Forelimb muscle (tissue), 1 donor: Measurements from ENCODE around the gene ADAM22. TPM values are rescaled to one million over a fixed set of nuclear protein-coding genes. Genes with fewer than 3 reads are reported as not detected.

Experiments
- DNase-seq: peaks from one replicate; pipeline ENCODE4 v3.0.0-alpha.2; 2013; ENCODE audit warnings: low read depth
- polyA plus RNA-seq: library from polyadenylated mRNA; unstranded; fragments of 120-200 nt; gene quantifications from one replicate; pipeline ENCODE4 v1.2.1, GENCODE V29; 2013; ENCODE audit not compliant: insufficient read length

The ADAM22 gene
- polyA plus RNA-seq, 1 donor = 9.1 TPM

DNA sequence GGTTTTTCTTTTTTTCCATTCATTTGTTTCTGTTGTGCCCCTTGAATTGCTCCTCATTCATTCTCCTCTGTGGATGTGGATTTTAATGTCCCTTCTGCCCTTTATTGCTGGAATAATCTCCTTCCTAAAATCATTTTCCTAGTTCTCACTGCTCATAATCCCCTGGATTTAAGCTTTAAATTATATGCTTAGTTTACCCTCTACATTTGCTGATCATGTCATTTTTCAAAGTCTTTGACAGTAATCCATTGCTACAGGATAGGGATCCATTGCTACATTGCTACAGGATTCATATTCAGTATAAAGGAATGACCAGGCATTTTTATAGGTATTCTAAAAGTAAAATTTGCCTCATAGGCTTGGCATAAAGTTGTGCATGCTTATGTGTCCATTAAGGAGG, 14.3 kb downstream of the ADAM22 start:
- no peak for DNase-seq

GRCh38 chr7:87959336-87959735, 25.3 kb downstream of the ADAM22 start:
- no peak for DNase-seq

GRCh38 chr7:87960239-87960638, 26.2 kb downstream of the ADAM22 start:
- no peak for DNase-seq

DNA sequence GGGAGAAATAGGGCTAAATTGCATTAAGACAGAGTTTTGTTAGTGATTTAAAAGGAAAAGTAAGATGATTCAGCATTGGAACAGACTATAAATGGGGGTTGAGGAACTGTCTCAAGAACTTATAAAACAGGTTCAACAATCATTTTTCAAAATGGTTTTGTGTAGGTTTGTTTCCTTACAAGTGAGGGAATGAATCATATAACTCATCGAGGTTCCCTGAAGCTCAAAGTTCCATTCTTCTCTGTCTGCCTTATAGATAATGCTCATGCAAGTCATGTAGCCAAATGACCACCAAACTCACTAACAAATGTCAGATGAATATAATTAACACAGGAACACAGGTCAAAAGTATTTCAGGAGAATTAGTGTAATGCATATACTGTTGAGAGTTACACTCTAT, 27.7 kb downstream of the ADAM22 start:
- no peak for DNase-seq

DNA sequence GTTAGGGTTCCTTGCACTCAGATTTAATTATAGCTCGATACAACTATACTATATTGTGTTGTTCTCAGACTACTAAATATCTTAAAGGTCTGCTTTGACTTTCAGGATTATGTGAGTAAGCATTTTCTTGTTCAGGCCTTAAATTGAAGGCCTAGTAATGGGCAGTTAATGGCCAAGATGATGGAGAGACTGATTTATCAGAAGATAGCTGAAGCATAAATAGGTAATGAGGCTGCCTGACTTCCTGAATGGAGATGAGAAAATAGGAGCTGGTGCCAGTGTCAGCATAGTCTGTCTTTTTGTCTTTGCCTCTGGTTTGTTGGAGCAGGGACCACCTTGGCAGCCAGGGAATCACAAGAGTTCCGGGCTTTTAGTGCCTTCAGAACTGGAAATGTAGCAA, 32.2 kb downstream of the ADAM22 start:
- DNase-seq = no peak

DNA sequence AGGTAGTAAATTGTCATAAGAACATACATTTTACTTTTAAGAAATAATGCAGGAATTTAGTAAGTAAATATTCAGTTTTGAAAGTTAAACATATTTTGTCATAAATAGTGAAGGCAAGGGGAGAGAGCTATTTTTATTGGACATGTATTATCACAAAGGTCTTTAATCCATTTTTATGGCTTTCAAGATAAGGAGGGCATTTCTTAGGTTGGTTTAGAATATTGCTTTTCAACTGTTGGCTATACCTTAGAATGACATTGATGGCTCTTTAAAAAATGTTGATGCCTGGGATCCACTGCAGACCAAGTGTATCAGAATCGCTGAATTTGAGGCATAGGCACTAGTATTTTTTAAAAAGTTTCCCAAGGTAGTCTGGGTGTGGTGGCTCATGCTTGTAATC, 34.0 kb downstream of the ADAM22 start:
- DNase-seq = no peak

DNA sequence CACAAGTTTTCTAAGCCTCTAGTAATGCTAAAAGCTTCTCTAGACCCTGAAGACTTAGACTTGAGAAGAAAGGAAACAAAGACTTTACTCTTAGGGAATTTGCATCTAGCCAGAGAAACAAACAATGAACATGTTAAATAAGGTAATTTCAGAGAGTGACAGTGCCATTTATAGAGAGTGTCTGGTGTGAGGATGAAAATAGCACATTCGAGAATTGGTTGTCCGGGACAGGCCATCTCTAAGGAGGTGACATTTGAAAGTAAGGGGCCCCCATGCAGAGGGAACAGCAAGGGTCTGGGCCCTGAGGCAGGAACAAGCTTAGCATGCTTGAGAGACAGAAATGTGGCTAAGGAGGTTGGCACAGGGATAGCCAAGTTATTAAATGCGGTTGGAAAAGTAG, 48.1 kb downstream of the ADAM22 start:
- DNase-seq = no peak

DNA sequence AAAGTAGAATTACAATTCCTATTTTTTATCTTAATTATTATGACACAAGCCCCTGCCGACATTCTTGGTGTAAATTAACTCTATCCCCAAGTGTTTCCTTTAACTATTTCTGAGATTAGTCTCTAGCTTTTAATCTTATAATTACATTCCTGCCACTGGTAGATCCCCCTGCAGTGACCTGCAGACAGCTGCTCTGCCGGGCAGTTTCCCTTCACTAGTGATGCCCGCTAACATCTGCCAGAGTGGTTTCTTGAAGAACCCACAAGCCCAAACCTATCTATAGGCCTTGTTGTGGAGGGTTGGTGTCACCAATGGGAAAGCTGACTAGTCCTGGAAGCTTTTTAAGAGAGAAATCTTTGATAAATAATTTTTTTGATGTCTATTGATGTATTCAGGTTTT, 50.0 kb downstream of the ADAM22 start:
- DNase-seq = no peak

- no peak for DNase-seq
Measured at GRCh38 chr7:87993269-87993668, 59.2 kb downstream of the ADAM22 start.

DNA sequence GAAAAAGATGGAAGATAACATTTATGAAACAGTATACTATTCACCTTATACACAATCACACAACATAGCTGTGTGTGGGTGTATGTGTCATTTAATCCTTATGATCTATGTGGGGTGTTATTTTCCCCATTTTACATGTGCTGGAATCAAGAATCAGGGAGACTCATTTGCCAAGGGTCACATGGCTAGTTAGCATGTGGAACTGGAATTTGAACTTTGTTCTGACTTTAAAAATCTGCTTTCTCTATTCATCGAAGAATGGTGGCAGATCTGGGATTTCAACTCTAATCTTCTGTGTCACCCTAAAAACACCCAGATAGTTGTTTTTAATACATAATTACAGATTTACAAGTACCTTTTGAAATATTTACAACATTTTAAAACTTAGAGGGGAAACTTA, 65.2 kb downstream of the ADAM22 start:
- DNase-seq = no peak

GRCh38 chr7:88001744-88002530, 67.9 kb downstream of the ADAM22 start:
- DNase-seq = no peak

DNA sequence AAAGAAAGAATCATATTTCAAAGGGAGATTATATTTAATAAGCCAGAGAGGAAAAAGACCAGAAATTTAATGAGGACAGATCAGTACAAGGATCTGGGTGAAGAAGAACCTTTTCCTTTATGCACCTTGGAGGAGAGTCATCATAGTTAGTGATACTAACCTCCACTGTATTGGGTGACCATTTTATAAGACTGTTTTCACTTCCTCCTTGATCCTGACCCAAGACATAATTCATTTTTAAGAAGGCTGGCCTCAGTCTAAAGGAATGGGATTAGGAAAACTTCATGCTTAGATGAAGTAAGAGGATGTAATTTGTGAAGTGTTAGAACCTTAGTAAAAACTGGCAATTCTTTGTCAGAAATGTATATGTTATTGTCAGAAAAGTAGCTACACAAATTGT, 68.6 kb downstream of the ADAM22 start:
- DNase-seq = no peak

- no peak for DNase-seq
Measured at GRCh38 chr7:88003581-88003980, 69.5 kb downstream of the ADAM22 start.

- DNase-seq = no peak
Measured at GRCh38 chr7:88005191-88005590, 71.1 kb downstream of the ADAM22 start.

DNA sequence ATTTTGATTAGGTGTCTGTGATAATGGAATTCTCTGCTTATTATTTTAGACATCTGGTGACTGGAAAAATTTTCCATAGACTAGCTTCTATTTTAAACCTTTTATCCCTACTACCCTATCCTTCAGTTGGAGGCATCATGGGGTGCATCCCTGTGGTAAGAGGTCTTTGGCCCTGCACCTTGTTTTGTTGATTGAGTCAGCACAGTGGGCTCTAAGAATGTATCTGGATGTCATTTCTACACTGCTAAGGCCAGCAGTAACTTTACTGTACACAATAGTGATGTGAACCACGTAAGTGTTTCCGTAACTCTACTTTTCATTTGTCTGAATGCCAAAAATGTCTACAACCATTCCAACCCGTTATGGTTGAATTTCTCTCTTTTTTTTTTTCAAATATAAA, 75.6 kb downstream of the ADAM22 start:
- no peak for DNase-seq

DNA sequence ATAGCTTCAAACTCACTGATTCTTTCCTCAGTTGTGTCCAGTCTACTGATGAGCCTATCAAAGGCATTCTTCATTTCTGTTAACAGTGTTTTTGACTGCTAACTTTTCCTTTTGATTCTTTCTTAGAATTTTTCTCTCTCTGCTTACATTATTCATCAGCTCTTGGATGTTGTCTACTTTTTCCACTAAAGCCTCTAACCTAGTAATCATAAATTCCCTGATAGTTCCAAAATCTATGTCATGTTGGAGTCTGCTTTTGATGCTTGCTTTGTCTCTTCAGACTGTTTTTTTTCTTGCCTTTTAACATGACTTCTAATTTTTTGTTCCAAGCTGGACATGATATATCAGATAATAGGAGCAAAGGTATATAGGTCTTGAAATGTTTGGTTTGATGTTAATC, 78.0 kb downstream of the ADAM22 start:
- DNase-seq = no peak

GRCh38 chr7:88013981-88014380, 79.9 kb downstream of the ADAM22 start:
- DNase-seq = no peak

- no peak for DNase-seq
Measured at GRCh38 chr7:88014581-88014980, 80.5 kb downstream of the ADAM22 start.

DNA sequence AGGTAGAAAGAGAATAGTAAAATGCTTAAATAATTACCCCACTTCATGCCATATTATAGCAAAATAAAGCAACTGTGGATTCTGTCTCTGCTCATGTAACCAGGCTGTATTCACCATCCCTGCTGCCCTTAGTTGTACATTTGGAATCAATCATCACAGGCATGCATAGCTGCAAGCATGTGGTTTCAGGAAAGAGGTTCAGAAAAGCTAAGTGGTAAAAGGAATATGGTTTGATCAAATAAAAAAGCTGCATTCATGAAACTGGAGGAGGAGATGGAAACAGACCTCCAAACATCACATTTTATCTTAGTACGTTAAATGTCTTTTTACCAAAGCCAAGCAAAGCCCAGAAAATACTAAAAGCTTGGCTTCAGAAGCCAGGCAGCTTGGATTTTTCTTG, 81.3 kb downstream of the ADAM22 start:
- DNase-seq = no peak

GRCh38 chr7:88018501-88018900, 84.5 kb downstream of the ADAM22 start:
- no peak for DNase-seq

DNA sequence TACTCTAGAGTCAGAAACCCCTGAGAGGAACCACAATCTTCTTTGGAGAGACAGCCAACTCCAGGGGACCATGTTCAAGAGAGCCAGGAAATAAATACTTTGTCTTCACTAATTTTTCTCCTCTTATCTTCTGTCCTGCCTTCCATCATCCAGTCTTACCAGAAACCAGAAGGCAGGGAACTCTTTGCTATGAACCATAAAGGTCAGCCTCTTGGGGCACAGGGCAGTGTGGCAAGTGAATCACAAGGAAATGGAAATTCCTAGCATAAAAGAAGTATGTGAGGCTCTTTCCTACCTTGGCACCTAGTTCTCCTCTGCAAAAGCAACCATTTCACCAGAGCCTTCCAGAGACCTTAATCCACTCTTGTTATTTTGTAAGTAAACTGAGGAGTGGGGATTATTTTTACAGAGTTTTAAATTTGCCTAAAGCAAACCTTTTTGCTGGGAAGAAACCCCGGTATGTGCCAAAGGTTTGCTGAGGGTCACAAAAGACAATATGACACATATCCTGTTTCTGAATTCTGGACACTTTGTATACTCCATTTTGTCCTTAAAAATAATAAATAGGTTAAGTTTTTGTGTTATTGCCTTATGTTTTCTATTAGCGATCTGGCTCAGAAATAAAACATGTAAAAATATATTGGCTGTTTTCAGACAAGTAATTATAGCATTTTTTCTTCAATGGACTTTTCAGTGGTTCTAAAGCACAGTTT, 87.1 kb downstream of the ADAM22 start:
- no peak for DNase-seq

GRCh38 chr7:88027724-88028123, 93.7 kb downstream of the ADAM22 start:
- no peak for DNase-seq

DNA sequence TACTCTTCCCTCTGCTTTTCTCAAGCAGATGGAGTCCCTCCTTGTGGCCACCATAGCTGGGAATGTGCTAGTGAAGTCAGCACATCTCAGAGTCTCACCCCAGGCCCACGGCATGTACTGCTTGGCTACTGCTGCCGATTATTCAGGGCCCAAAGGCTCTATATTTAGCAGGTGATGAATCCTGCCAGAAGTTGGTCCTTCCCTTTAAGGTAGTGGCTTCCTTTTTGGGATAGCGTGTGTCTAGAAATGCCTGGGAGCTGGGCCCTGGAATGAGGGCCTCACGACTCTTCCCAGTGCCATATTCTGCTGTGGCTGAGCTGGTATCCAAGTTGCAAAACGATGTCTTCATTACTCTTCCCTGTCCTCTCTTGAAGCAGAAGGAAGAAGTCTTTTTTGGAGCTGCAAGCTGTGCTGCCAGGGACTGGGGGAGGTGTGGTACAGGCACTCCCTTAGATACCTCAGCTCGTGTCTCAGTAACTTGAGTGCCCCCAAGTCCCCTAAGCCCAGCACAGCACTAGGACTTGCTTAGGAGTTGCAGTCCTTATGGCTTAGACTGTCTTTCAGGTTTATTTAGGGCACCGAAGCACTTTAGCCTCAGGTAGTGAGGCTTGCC, 100.1 kb downstream of the ADAM22 start:
- no peak for DNase-seq
